GM12891 (cell line): Measurements from ENCODE around the gene CEMIP.

ENCODE experiments used
- DNase-seq: peaks from one replicate; pipeline ENCODE4 v3.0.0; 2011; ENCODE audit warnings: low spot score; ENCODE audit not compliant: insufficient read length
- FAIRE-seq: peaks from 2 replicates; lab custom pipeline; 2011; peaks lifted over from hg19 to GRCh38; lab: Jason Lieb, UNC
- PAX5 ChIP-seq: IDR thresholded peaks from 2 replicates; pipeline ENCODE4 v1.6.1; 2011; ENCODE audit warnings: low read length, moderate library complexity, mild to moderate bottlenecking; ENCODE audit not compliant: insufficient read depth, severe bottlenecking
- POLR2A ChIP-seq: IDR thresholded peaks from 2 replicates; pipeline ENCODE4 v1.6.1; 2011; ENCODE audit warnings: low read depth, low read length, control low read depth
- POLR2AphosphoS5 ChIP-seq: IDR thresholded peaks from 2 replicates; pipeline ENCODE4 v1.6.1; 2011; ENCODE audit warnings: low read depth, low read length, control low read depth
- POU2F2 ChIP-seq: IDR thresholded peaks from 2 replicates; pipeline ENCODE4 v1.6.1; 2011; ENCODE audit warnings: low read depth, mild to moderate bottlenecking, control low read depth, low read length, moderate library complexity
- SPI1 ChIP-seq: IDR thresholded peaks from 2 replicates; pipeline ENCODE4 v1.6.1; 2011; ENCODE audit warnings: low read depth, low read length, control low read depth
- TAF1 ChIP-seq: IDR thresholded peaks from 2 replicates; pipeline ENCODE4 v1.6.1; 2011; ENCODE audit warnings: low read depth, low read length, control low read depth

CEMIP gene

GRCh38 chr15:80855206-80855605 lies 76.0 kb downstream of the CEMIP start:
- TF ChIP-seq POU2F2 (no peak), POLR2AphosphoS5 (no peak), SPI1 (no peak), TAF1 (no peak), POLR2A (no peak), PAX5 (no peak)
- FAIRE-seq: no peak
- no peak for DNase-seq

GRCh38 chr15:80856400-80856799 lies 77.2 kb downstream of the CEMIP start:
- TF ChIP-seq SPI1 (no peak), TAF1 (no peak)
- FAIRE-seq (no peak), DNase-seq (no peak)

DNA sequence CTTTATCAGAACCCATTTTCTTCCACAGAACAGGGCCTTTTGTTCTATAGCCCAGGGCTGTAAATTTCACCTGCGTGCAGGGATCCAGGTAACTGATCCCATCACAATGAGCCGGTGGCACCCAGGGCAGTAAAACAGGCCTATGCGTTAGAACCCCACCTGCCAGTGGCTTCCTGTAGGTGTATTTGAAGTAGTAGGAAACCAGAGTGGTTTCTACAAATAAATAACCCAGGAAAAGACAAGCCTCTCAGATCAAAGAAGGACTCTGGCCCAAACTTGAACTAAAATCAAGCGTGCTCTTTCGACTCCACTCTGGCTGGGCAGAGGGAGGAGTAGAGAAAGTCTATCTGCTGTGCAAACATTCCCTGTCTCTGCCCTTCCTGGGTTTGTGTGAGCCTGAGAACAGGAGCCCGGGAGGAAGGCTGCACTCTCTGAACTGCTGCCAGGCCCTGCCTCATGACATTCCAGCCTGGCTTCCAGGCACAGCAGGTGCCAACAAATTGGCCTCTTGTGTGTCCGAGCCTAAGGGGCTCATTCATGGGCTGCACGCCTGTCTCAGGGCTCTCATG lies 77.7 kb downstream of the CEMIP start:
- FAIRE-seq (no peak), DNase-seq (no peak)
- no peak for TF ChIP-seq POU2F2
- no peak for TF ChIP-seq POLR2AphosphoS5
- TF ChIP-seq TAF1: no peak
- TF ChIP-seq SPI1: no peak
- TF ChIP-seq POLR2A: no peak
- no peak for TF ChIP-seq PAX5

DNA sequence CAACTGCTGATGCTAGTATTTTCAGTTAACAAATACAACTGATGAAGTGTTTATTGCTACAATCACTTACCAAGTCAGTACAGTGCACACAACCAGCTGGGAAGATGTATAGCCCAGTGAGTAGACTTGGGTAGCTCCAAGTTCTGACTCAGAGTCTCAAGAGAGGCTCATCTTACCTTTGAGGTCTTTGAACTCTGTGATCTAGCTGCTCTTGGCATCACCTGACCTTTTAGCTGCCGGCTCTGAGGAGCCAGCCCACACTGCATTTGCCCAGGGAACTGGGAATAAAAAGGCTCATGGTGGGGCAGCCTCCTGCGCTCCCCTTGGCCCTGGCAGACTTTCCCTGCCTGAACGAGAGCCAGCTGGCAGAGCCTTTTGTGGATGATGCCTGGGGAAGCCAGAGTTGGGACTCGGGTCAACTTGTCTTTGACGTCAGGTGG lies 82.6 kb downstream of the CEMIP start:
- FAIRE-seq (no peak), DNase-seq (no peak)
- TF ChIP-seq POLR2A: no peak
- no peak for TF ChIP-seq POU2F2
- no peak for TF ChIP-seq POLR2AphosphoS5
- no peak for TF ChIP-seq SPI1
- no peak for TF ChIP-seq TAF1
- no peak for TF ChIP-seq PAX5

DNA sequence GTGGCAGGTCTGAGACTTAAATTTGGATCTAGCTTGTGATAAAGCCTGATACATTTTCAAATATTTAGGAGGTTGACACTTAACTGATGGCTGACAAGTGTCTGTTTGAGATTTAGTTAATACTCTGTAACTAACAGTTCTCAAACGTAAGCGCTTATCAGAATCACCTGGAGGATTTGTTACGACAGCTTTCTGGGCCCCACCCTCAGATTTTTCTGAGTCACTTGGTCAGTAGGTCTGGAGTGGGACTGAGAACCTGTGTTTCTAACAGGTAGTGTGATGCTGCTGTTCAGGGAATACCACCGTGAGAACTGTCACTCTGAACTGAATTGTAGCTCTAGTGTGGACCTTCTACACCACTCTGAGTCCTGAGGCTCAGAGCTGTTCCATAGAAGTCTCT lies 85.5 kb downstream of the CEMIP start:
- FAIRE-seq (no peak), DNase-seq (no peak)
- TF ChIP-seq TAF1 (no peak), POLR2A (no peak), POU2F2 (no peak), PAX5 (no peak), POLR2AphosphoS5 (no peak), SPI1 (no peak)

DNA sequence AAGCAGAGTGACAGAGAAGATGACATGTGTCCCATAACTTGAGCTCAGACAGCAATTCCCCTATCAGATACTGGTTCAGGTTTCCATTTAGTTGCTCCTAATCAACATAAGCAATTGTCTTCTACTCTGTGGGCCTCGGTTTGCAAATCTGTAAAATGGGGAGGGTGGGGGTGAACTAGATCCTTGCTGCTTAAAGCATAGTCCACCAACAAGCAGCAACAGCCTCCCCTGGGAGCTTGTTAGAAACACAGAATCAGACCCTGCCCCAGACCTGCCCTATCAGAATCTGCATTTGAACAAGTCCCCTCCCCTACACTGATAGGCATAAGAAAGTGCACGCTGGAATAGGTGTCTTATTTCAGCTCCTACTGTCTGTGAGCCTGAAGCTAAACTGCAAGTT lies 87.8 kb downstream of the CEMIP start:
- DNase-seq: no peak
- TF ChIP-seq SPI1: no peak
- TF ChIP-seq TAF1: no peak
- no peak for TF ChIP-seq POU2F2
- TF ChIP-seq PAX5: no peak
- no peak for TF ChIP-seq POLR2AphosphoS5
- TF ChIP-seq POLR2A: no peak
- FAIRE-seq: no peak

DNA sequence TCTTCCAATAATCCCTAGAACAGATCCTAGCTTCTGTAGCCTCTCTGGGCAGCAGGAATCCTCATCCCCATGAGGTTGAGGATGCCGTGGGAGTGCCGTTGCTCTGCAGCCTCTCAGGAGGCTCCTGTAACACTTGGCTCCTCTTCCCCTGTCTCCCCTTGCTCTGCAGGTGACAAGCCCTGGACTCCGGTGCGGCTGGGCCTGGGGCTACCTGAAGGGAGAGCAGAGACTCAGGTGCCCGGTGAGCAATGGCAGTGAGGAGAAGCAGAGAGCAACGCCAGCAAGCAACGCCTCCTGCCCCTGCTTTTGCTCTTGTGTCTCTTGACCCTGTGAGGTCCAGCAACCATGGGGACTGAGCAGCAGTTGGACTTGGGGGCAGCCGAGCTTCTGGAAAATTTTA lies 91.2 kb downstream of the CEMIP start:
- TF ChIP-seq POU2F2: no peak
- TF ChIP-seq SPI1: no peak
- TF ChIP-seq TAF1: no peak
- TF ChIP-seq POLR2A: no peak
- TF ChIP-seq PAX5: no peak
- no peak for TF ChIP-seq POLR2AphosphoS5
- no peak for DNase-seq
- FAIRE-seq: no peak

- no peak for DNase-seq
- TF ChIP-seq TAF1 (no peak), POLR2AphosphoS5 (no peak), SPI1 (no peak), POU2F2 (no peak), PAX5 (no peak), POLR2A (no peak)
- FAIRE-seq: no peak
Measured at GRCh38 chr15:80870893-80871292, 91.7 kb downstream of the CEMIP start.

GRCh38 chr15:80871858-80872257 lies 92.7 kb downstream of the CEMIP start:
- no peak for DNase-seq
- TF ChIP-seq POLR2A: no peak
- TF ChIP-seq SPI1: no peak
- no peak for TF ChIP-seq POLR2AphosphoS5
- TF ChIP-seq TAF1: no peak
- no peak for TF ChIP-seq POU2F2
- TF ChIP-seq PAX5: no peak
- FAIRE-seq: no peak

- FAIRE-seq: no peak
- no peak for TF ChIP-seq POU2F2
- no peak for TF ChIP-seq POLR2A
- no peak for TF ChIP-seq TAF1
- TF ChIP-seq POLR2AphosphoS5: no peak
- no peak for TF ChIP-seq SPI1
- no peak for TF ChIP-seq PAX5
- DNase-seq: no peak
Measured at GRCh38 chr15:80873366-80873952, 94.3 kb downstream of the CEMIP start.
